OCI-LY3 (cell line): ENCODE results near the gene ZMYND11.

Source experiments
- H2AFZ ChIP-seq: fragments of 200-600, 300-600 bp; shearing (Covaris generic); 2 replicates; pipeline ENCODE4 v1.6.0; 2014; ENCODE audit warnings: antibody characterized with exemption, low read depth, low read length
- H3K27ac ChIP-seq: fragments of 200-600, 300-600 bp; sonication (generic); 2 replicates; pipeline ENCODE4 v1.5.1; 2014; ENCODE audit warnings: mild to moderate bottlenecking, low read length, moderate library complexity, mixed read lengths
- H3K27me3 ChIP-seq: fragments of 200-600, 300-600 bp; sonication (generic); 2 replicates; pipeline ENCODE4 v1.6.1; 2014; ENCODE audit warnings: low read depth, low read length, mixed read lengths
- H3K36me3 ChIP-seq: fragments of 200-600, 300-600 bp; sonication (generic); replicated peaks from 2 replicates; pipeline ENCODE3; 2014; ENCODE audit warnings: low read depth, low read length, mixed read lengths
- H3K4me1 ChIP-seq: fragments of 300-600, 200-600 bp; sonication (generic); 2 replicates; pipeline ENCODE4 v1.6.1; 2014; ENCODE audit warnings: low read length, mixed read lengths
- H3K4me2 ChIP-seq: fragments of 200-600, 300-600 bp; sonication (generic); 2 replicates; pipeline ENCODE4 v1.6.1; 2014; ENCODE audit warnings: low read length, mixed read lengths
- H3K4me3 ChIP-seq: fragments of 300-600, 200-600 bp; sonication (generic); 2 replicates; pipeline ENCODE4 v1.5.1; 2014; ENCODE audit warnings: antibody characterized with exemption, mild to moderate bottlenecking, low read length, moderate library complexity
- H3K79me2 ChIP-seq: fragments of 300-600, 200-600 bp; shearing (Covaris generic); 2 replicates; pipeline ENCODE4 v1.6.1; 2014; ENCODE audit warnings: mild to moderate bottlenecking, low read length, mixed read lengths
- H3K9ac ChIP-seq: fragments of 300-600, 200-600 bp; shearing (Covaris generic); 2 replicates; pipeline ENCODE4 v1.6.0; 2014; ENCODE audit warnings: mild to moderate bottlenecking, low read length, moderate library complexity
- H3K9me3 ChIP-seq: fragments of 200-600, 300-600 bp; shearing (Covaris generic); 2 replicates; pipeline ENCODE4 v1.6.1; 2014; ENCODE audit warnings: low read length, mixed read lengths; ENCODE audit not compliant: insufficient read depth
- H4K20me1 ChIP-seq: fragments of 200-600, 300-600 bp; sonication (generic); 2 replicates; pipeline ENCODE4 v1.6.1; 2016; ENCODE audit warnings: low read length, mixed read lengths; ENCODE audit not compliant: insufficient read depth
- CTCF ChIP-seq: fragments of 200-600, 300-600 bp; sonication (generic); IDR thresholded peaks from 2 replicates; pipeline ENCODE4 v1.5.1; 2014; ENCODE audit warnings: antibody characterized with exemption, low read length, low read depth
- EZH2phosphoT487 ChIP-seq: fragments of 200-600 bp; shearing (Covaris generic); IDR thresholded peaks from 2 replicates; pipeline ENCODE4 v1.6.1; 2018; ENCODE audit warnings: antibody characterized with exemption, mixed run types, low read depth

The ZMYND11 gene

DNA sequence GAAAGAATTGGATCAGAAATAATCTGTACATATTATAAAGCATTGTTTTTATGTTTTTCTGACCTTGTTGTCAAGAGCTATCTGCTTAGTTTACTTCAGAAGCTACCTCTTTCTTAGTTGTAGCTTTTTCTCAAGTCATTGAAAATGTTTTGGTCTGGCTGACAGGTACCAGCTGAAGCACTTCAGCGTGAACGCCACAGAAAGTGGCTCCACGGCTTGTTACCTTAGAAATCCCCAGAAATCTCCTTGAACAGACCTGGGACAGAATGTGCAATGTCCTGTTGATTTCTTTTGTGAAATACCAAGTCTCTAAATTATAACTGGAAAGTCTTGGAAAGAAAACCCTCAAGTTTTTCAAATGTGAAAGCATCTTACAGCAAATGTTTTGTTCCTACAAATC is 96.8 kb downstream of the ZMYND11 start:
- Histone ChIP-seq H3K4me3 (no peak overlapping the region), H3K27ac (no peak overlapping the region), H3K36me3 (no peaks in the 10 kb centered on the region), H2AFZ (no peak overlapping the region), H3K4me1 (no peaks in the 10 kb centered on the region), H3K79me2 (no peaks in the 10 kb centered on the region), H4K20me1 (no peaks in the 10 kb centered on the region), H3K9me3 (no peaks in the 10 kb centered on the region), H3K4me2 (no peak overlapping the region), H3K9ac (no peak overlapping the region), H3K27me3 (no peaks in the 10 kb centered on the region)
- no peak for TF ChIP-seq EZH2phosphoT487

DNA sequence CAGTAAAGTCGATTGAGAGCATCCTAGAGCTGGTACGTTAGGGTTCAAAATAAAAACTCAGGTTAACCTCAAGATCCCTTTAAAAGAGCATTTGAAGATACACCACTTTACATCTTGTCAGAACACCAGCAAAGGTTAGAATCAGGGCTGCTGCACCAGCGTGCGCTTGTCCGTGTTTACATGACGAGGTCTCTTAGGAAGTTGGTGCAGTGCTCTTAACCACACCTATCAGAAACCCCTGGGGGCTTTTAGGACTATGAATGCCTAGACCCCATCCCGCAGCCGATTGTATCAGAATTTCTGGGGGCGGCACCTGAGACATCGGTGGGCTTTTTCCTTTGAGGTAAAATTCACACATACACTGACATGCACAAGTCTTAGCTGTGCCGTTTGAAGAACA is 97.6 kb downstream of the ZMYND11 start:
- TF ChIP-seq CTCF (no peak), EZH2phosphoT487 (no peak)
- H3K9ac ChIP-seq, result no peak overlapping the region
- H4K20me1 ChIP-seq, result no peaks in the 10 kb centered on the region
- H3K4me1 ChIP-seq, result no peaks in the 10 kb centered on the region
- no peak overlapping the region for H3K4me3 ChIP-seq
- no peak overlapping the region for H2AFZ ChIP-seq
- no peak overlapping the region for H3K4me2 ChIP-seq
- H3K27me3 ChIP-seq, result no peaks in the 10 kb centered on the region
- H3K27ac ChIP-seq, result no peak overlapping the region
- H3K79me2 ChIP-seq, result no peaks in the 10 kb centered on the region
- H3K36me3 ChIP-seq, result no peaks in the 10 kb centered on the region
- no peaks in the 10 kb centered on the region for H3K9me3 ChIP-seq

GRCh38 chr10:234708-235406 is 99.6 kb downstream of the ZMYND11 start:
- no peak overlapping the region for H3K4me2 ChIP-seq
- H3K27ac ChIP-seq, result no peak overlapping the region

GRCh38 chr10:235915-236314 is 100.7 kb downstream of the ZMYND11 start:
- H3K9ac ChIP-seq, result no peak overlapping the region
- no peaks in the 10 kb centered on the region for H4K20me1 ChIP-seq
- no peak overlapping the region for H3K27ac ChIP-seq
- no peaks in the 10 kb centered on the region for H3K36me3 ChIP-seq
- no peak overlapping the region for H3K4me2 ChIP-seq
- no peaks in the 10 kb centered on the region for H3K4me1 ChIP-seq
- no peak overlapping the region for H2AFZ ChIP-seq
- H3K4me3 ChIP-seq, result no peak overlapping the region
- no peaks in the 10 kb centered on the region for H3K79me2 ChIP-seq
- no peaks in the 10 kb centered on the region for H3K27me3 ChIP-seq
- TF ChIP-seq EZH2phosphoT487 (no peak), CTCF (no peak)
- no peaks in the 10 kb centered on the region for H3K9me3 ChIP-seq

More at GRCh38 chr10:234708-235406, 99.6 kb downstream of the ZMYND11 start:
- Histone ChIP-seq H3K27me3 (no peaks in the 10 kb centered on the region), H4K20me1 (no peaks in the 10 kb centered on the region), H3K9me3 (no peaks in the 10 kb centered on the region), H3K4me1 (no peaks in the 10 kb centered on the region), H2AFZ (no peak overlapping the region), H3K79me2 (no peaks in the 10 kb centered on the region), H3K9ac (no peak overlapping the region), H3K36me3 (no peaks in the 10 kb centered on the region), H3K4me3 (no peak overlapping the region)
- TF ChIP-seq CTCF (no peak), EZH2phosphoT487 (no peak)
